IPS-18a (cell line): Measurements from ENCODE around the gene DHRS2.
"Not testable (repeated sequence)": the region's sequence is repeated elsewhere in the genome, so short reads cannot be mapped to it uniquely, and the experiment has no call there.

Source experiments
- H3K27ac ChIP-seq: one replicate; pipeline ENCODE4 v1.5.1; 2013; ENCODE audit warnings: low read length
- H3K27me3 ChIP-seq: one replicate; pipeline ENCODE4 v1.6.1; 2013; ENCODE audit warnings: mild to moderate bottlenecking, low read length; ENCODE audit not compliant: control insufficient read depth, insufficient read depth
- H3K36me3 ChIP-seq: one replicate; pipeline ENCODE4 v1.6.1; 2013; ENCODE audit warnings: low read depth, low read length; ENCODE audit not compliant: control insufficient read depth
- H3K4me1 ChIP-seq: one replicate; pipeline ENCODE4 v1.6.1; 2013; ENCODE audit warnings: low read depth, low read length; ENCODE audit not compliant: control insufficient read depth
- H3K4me3 ChIP-seq: one replicate; pipeline ENCODE4 v1.5.1; 2013; ENCODE audit warnings: low read length
- H3K9ac ChIP-seq: one replicate; pipeline ENCODE4 v1.6.1; 2013; ENCODE audit warnings: mild to moderate bottlenecking, low read length, moderate library complexity
- H3K9me3 ChIP-seq: one replicate; pipeline ENCODE4 v1.6.1; 2013; ENCODE audit warnings: low read depth, low read length; ENCODE audit not compliant: control insufficient read depth

Gene DHRS2

GRCh38 chr14:23689709-23690514 lies 53.7 kb downstream of the DHRS2 start:
- not testable (repeated sequence) for H3K9me3 ChIP-seq, H3K36me3 ChIP-seq, H3K27me3 ChIP-seq, H3K4me3 ChIP-seq, H3K9ac ChIP-seq, H3K27ac ChIP-seq
- H3K4me1 ChIP-seq, result peaks cover 18% of the 10 kb centered on the region

- peaks cover 6% of the 10 kb centered on the region for H3K27me3 ChIP-seq
- peaks cover 27% of the 10 kb centered on the region for H3K4me1 ChIP-seq
- H3K9ac ChIP-seq, result no peak overlapping the region
- H3K4me3 ChIP-seq, result no peak overlapping the region
- no peaks in the 10 kb centered on the region for H3K36me3 ChIP-seq
- peaks cover 4% of the 10 kb centered on the region for H3K9me3 ChIP-seq
- no peak overlapping the region for H3K27ac ChIP-seq
Measured at GRCh38 chr14:23692416-23692815, 56.3 kb downstream of the DHRS2 start.

- Histone ChIP-seq H3K36me3 (no peaks in the 10 kb centered on the region), H3K4me1 (peaks cover 27% of the 10 kb centered on the region), H3K4me3 (no peak overlapping the region), H3K9me3 (peaks cover 4% of the 10 kb centered on the region), H3K27me3 (peaks cover 6% of the 10 kb centered on the region), H3K9ac (no peak overlapping the region), H3K27ac (no peak overlapping the region)
Measured at GRCh38 chr14:23693252-23693775, 57.1 kb downstream of the DHRS2 start.

- H3K4me1 ChIP-seq, result peaks cover 27% of the 10 kb centered on the region
Measured at GRCh38 chr14:23694085-23694948, 58.2 kb downstream of the DHRS2 start.

More at GRCh38 chr14:23694085-23694948, 58.2 kb downstream of the DHRS2 start:
- H3K36me3 ChIP-seq, result no peaks in the 10 kb centered on the region
- peak overlapping the region; percentile 31 for H3K9ac ChIP-seq
- H3K9me3 ChIP-seq, result peaks cover 4% of the 10 kb centered on the region
- H3K27me3 ChIP-seq, result peaks cover 6% of the 10 kb centered on the region
- peak overlapping the region; percentile 35 for H3K27ac ChIP-seq
- peak overlapping the region; percentile 61 for H3K4me3 ChIP-seq
